SK-N-MC (cell line): ENCODE data around the gene GGT6.

ENCODE experiments used
- DNase-seq: peaks from one replicate; pipeline ENCODE4 v3.0.0-alpha.2; 2011; ENCODE audit warnings: low read depth, low spot score
- H3K27ac ChIP-seq: fragments of 200-600 bp; sonication (generic); 2 replicates; pipeline ENCODE4 v1.5.1; 2016; ENCODE audit warnings: mixed run types
- H3K36me3 ChIP-seq: fragments of 200-600 bp; sonication (generic); 2 replicates; pipeline ENCODE4 v1.6.1; 2017; ENCODE audit warnings: antibody characterized with exemption, low read length, mixed read lengths; ENCODE audit not compliant: insufficient read depth
- H3K4me3 ChIP-seq: fragments of 200-600 bp; sonication (generic); 2 replicates; pipeline ENCODE4 v1.5.1; 2016
- H3K9ac ChIP-seq: fragments of 200-600 bp; sonication (generic); 2 replicates; pipeline ENCODE4 v1.8.0; 2017; ENCODE audit warnings: mixed run types, mixed read lengths; ENCODE audit not compliant: insufficient read length
- H3K9me3 ChIP-seq: fragments of 200-600 bp; sonication (generic); 2 replicates; pipeline ENCODE4 v1.6.1; 2017; ENCODE audit warnings: low read depth, mild to moderate bottlenecking, antibody characterized with exemption, low read length, moderate library complexity, mixed read lengths
- EZH2 ChIP-seq: fragments of 200-600 bp; sonication (generic); IDR thresholded peaks from one replicate; pipeline ENCODE4 v1.6.1; 2017; ENCODE audit warnings: antibody characterized with exemption
- FOXP2 ChIP-seq: optimal IDR thresholded peaks from 2 replicates; pipeline ENCODE3; 2011; ENCODE audit warnings: mild to moderate bottlenecking, moderate library complexity; ENCODE audit not compliant: insufficient read depth; ENCODE audit errors: extremely low read length, control extremely low read depth
- POLR2AphosphoS5 ChIP-seq: IDR thresholded peaks from 2 replicates; pipeline ENCODE4 v1.6.1; 2012; ENCODE audit warnings: mild to moderate bottlenecking, low read depth, low read length, borderline replicate concordance

The GGT6 gene

DNA sequence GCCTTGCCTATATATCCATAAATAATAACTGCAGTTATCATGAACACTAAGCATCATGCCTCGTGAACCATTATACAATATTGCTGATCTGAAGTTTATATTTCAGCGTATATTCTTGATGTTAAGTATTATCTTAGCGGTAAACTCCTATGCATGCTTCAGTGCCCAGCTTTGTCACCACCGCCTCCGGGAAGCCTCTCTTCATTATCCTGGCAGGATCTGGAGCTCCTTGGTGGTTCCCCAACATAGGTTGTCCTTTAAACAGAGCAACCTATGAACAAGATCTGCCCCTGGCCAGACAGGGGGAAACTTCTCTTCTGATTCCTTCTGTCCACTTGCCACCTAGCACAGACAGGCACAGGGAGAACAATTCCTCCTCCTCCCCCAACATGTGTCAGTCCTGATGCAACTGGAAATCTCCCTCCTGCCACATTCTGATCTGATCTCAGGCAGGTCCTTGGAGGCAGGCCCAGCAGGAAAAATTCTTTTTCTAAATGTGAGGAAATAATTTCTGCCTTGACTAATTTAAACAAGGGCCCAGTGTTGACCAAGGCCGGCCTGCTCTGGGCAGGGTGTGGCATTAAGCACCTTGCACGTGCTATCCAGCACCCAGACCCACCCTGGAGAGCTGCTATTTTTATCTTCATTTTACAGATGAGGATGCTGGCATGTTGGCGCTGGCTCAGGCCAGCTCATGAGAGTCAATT lies 39.3 kb downstream of the GGT6 start:
- H3K27ac ChIP-seq, result no peak overlapping the region
- no peak overlapping the region for H3K9ac ChIP-seq
- no peak for TF ChIP-seq EZH2
- TF ChIP-seq FOXP2, result no peak
- no peak for TF ChIP-seq POLR2AphosphoS5
- no peak for DNase-seq
- no peaks in the 10 kb centered on the region for H3K36me3 ChIP-seq
- no peak overlapping the region for H3K4me3 ChIP-seq
- H3K9me3 ChIP-seq, result no peaks in the 10 kb centered on the region

GRCh38 chr17:4520060-4520893 lies 40.1 kb downstream of the GGT6 start:
- H3K4me3 ChIP-seq, result no peak overlapping the region
- no peak for DNase-seq
- H3K9me3 ChIP-seq, result no peaks in the 10 kb centered on the region
- H3K9ac ChIP-seq, result no peak overlapping the region
- no peak overlapping the region for H3K27ac ChIP-seq
- TF ChIP-seq FOXP2, result no peak
- no peak for TF ChIP-seq EZH2
- no peak for TF ChIP-seq POLR2AphosphoS5
- H3K36me3 ChIP-seq, result no peaks in the 10 kb centered on the region

GRCh38 chr17:4519361-4519788 lies 41.0 kb downstream of the GGT6 start:
- TF ChIP-seq POLR2AphosphoS5 (no peak), FOXP2 (no peak), EZH2 (no peak)
- Histone ChIP-seq H3K9me3 (no peaks in the 10 kb centered on the region), H3K4me3 (no peak overlapping the region), H3K27ac (no peak overlapping the region), H3K36me3 (no peaks in the 10 kb centered on the region), H3K9ac (no peak overlapping the region)
- DNase-seq, result no peak

DNA sequence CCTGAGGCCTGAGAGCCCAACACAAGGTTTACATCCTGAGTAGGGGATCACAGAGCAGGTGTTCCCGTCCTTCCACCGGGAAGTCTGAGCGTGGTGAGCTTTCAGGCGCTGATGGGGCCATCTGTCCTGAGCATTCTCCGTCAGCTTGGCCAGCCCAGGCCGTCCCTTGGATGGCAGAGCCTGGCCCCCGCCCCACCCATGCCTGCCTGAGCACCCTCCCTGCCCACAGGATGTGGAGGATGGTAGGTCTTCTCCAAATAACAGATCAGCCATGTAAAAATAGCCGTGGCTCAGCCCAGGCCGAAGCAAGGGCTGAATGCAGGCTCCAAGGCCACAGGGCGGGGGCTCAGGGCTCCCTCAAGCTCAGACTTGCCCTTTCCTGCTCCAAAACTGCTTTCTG lies 41.5 kb downstream of the GGT6 start:
- no peak overlapping the region for H3K9ac ChIP-seq
- no peak overlapping the region for H3K4me3 ChIP-seq
- TF ChIP-seq EZH2 (no peak), POLR2AphosphoS5 (no peak), FOXP2 (no peak)
- H3K9me3 ChIP-seq, result no peaks in the 10 kb centered on the region
- no peak for DNase-seq
- no peaks in the 10 kb centered on the region for H3K36me3 ChIP-seq
- no peak overlapping the region for H3K27ac ChIP-seq

DNA sequence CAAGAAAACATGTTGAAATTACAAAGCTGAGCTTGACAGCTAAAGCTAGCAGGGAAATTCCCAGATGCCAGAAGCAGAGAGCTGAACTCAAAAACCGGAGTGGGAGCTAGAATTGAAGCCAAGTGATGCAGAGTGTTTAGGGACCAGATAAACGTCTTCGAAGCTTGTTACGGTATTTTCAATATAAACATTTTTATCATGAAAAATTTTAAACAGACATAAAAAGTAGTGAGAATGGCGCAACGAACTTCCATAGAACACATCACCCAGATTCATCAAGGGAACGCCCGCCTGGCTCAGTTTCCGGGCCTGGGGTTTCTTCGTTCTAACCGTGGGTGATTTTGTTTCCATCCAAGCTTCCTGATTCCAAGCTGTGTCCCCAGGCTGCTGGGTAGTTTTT lies 43.6 kb downstream of the GGT6 start:
- H3K27ac ChIP-seq, result no peak overlapping the region
- TF ChIP-seq FOXP2 (no peak), POLR2AphosphoS5 (no peak), EZH2 (no peak)

GRCh38 chr17:4515501-4515900 lies 44.9 kb downstream of the GGT6 start:
- Histone ChIP-seq H3K4me3 (no peak overlapping the region), H3K9me3 (no peaks in the 10 kb centered on the region), H3K27ac (no peak overlapping the region), H3K36me3 (no peaks in the 10 kb centered on the region), H3K9ac (no peak overlapping the region)
- TF ChIP-seq FOXP2 (no peak), POLR2AphosphoS5 (no peak), EZH2 (no peak)
- DNase-seq, result no peak

More for the DNA sequence above, 43.6 kb downstream of the GGT6 start:
- Histone ChIP-seq H3K9ac (no peak overlapping the region), H3K4me3 (no peak overlapping the region), H3K36me3 (no peaks in the 10 kb centered on the region), H3K9me3 (no peaks in the 10 kb centered on the region)
- no peak for DNase-seq

DNA sequence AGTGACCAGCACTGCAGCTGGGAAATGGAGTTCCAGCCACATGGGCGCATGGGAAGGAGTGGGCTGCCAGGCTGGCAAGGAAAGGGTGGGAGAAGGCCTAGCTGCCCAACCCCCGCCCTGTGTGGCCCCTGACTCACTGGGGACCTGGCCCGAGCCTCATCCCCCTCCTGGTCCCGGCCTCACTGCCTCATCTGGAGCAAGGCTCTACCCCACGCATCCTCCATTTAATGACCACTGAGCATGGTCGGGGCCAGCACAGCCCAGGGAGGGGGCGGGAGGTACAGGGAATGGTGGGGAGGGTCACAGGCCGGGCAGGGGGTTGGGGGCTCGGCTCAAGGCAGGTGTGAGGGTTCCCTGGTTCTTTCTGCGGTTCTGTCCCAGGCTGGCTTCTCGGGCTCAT lies 45.6 kb downstream of the GGT6 start:
- no peak overlapping the region for H3K27ac ChIP-seq
- no peak overlapping the region for H3K4me3 ChIP-seq
- no peak overlapping the region for H3K9ac ChIP-seq

DNA sequence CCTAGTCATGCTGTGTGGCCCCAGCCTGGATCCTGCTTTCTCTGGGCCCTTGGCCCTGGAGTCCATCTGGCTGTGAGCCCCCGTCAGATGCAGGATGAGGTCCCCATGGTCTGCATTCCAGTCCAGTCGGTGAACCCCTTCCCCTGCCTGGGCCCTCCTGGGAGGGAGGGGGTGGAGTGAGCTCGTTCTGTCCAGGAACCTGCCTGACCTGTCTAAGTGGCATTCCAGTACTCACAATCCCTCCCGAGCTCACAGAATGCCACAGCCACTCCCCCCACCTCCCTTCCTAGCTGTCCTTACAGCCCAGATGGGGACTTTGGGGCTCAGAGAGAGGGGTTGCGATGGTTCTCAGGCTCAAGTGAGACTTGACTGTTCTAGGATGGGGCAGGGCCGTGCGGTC lies 46.2 kb downstream of the GGT6 start:
- no peak overlapping the region for H3K4me3 ChIP-seq
- no peaks in the 10 kb centered on the region for H3K9me3 ChIP-seq
- TF ChIP-seq EZH2, result no peak
- H3K27ac ChIP-seq, result no peak overlapping the region
- no peaks in the 10 kb centered on the region for H3K36me3 ChIP-seq
- DNase-seq, result no peak
- no peak overlapping the region for H3K9ac ChIP-seq

More for the DNA sequence above, 45.6 kb downstream of the GGT6 start:
- DNase-seq, result no peak
- no peak for TF ChIP-seq EZH2
- no peak for TF ChIP-seq FOXP2
- TF ChIP-seq POLR2AphosphoS5, result no peak
- Histone ChIP-seq H3K9me3 (no peaks in the 10 kb centered on the region), H3K36me3 (no peaks in the 10 kb centered on the region)
